ENCODE results near the gene STX8.

STX8 gene

GRCh38 chr17:9272501-9273200, 303.0 kb downstream of the STX8 start:
- H2BK120ac ChIP-seq (ENCODE audit: low read depth, low read length): no peak overlapping the region
- no peak overlapping the region for H4K8ac ChIP-seq (ENCODE audit: low read length)
- peaks cover 3% of the 10 kb centered on the region for H3K79me1 ChIP-seq (replicated peaks; ENCODE audit: low read length, poor library complexity, severe bottlenecking)
- H3K23ac ChIP-seq (ENCODE audit: low read length in 2 of 2): no peak overlapping the region
- H3K9ac ChIP-seq (ENCODE audit: low read length): peak overlapping the region; percentile 44
- WGBS: 98% methylated on average over 13 of the region's 22 CpGs
- no peak overlapping the region for H3K14ac ChIP-seq (ENCODE audit: low read length in 2 of 2)
- no peak overlapping the region for H3K4me2 ChIP-seq (ENCODE audit: low read length, poor library complexity, severe bottlenecking)
- peaks cover 0 to 5% of the 10 kb centered on the region in 2 experiments for H3K36me3 ChIP-seq (ENCODE audit: control insufficient read depth in 1 of 2, insufficient read depth in 2 of 2, low read depth in 1 of 2, low read length in 2 of 2)
- no peak overlapping the region for H2BK15ac ChIP-seq (ENCODE audit: low read depth, poor library complexity, severe bottlenecking)
- H3K4ac ChIP-seq (ENCODE audit: low read depth in 1 of 2, low read length in 2 of 2): no peak overlapping the region
- peak overlapping the region in 1 of 2 experiments; percentile 46 for H3K4me3 ChIP-seq (ENCODE audit: insufficient read depth in 1 of 2, low read depth in 1 of 2, low read length in 2 of 2)
- H2BK5ac ChIP-seq (ENCODE audit: low read depth, low read length, poor library complexity, severe bottlenecking): no peak overlapping the region
- H2AFZ ChIP-seq (ENCODE audit: low read depth, low read length): no peak overlapping the region
- H2AK5ac ChIP-seq (ENCODE audit: low read length, severe bottlenecking): no peak overlapping the region
- no peak for DNase-seq
- no peaks in the 10 kb centered on the region for H3K27me3 ChIP-seq (ENCODE audit: control insufficient read depth in 1 of 2, insufficient read depth in 1 of 2, low read length in 2 of 2)
- no peak overlapping the region for H3K27ac ChIP-seq (ENCODE audit: low read length, poor library complexity, severe bottlenecking)
- H3K4me1 ChIP-seq (ENCODE audit: control insufficient read depth, insufficient read depth, low read depth, low read length): no peaks in the 10 kb centered on the region
- no peak overlapping the region for H2BK12ac ChIP-seq (ENCODE audit: low read length in 2 of 2)
- H3K9me3 ChIP-seq (ENCODE audit: control insufficient read depth, low read length): no peaks in the 10 kb centered on the region
- no peak overlapping the region for H3K18ac ChIP-seq (ENCODE audit: low read depth in 1 of 2, low read length in 2 of 2)
- no peak overlapping the region for H4K91ac ChIP-seq (ENCODE audit: low read length)

DNA sequence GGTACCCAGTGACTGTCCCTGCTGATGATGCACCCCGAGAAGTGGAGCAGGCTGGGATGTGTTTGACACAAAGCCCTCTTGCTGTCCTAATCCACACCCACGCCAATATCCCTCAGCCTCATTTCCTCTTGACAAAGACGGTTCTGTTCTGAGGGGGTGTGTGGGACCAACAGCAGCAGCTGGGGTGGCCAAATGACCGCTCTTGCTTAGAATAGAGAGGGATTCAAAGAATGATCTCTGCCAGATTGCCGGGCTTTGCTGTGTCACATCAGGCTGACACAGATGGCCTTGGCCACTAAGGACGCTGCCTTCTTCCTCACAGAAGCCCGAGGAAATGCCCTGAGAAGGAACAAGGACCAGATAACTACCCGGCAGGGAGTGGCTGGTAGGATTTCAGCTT, 303.6 kb downstream of the STX8 start:
- no peak overlapping the region for H3K4ac ChIP-seq (ENCODE audit: low read depth in 1 of 2, low read length in 2 of 2)
- H3K14ac ChIP-seq (ENCODE audit: low read length in 2 of 2): no peak overlapping the region
- H4K91ac ChIP-seq (ENCODE audit: low read length): no peak overlapping the region
- H3K23ac ChIP-seq (ENCODE audit: low read length in 2 of 2): no peak overlapping the region
- H3K4me1 ChIP-seq (ENCODE audit: control insufficient read depth, insufficient read depth, low read depth, low read length): no peaks in the 10 kb centered on the region
- 87% methylated on average over 7 of the region's 8 CpGs for WGBS
- H3K9me3 ChIP-seq (ENCODE audit: control insufficient read depth, low read length): no peaks in the 10 kb centered on the region
- H2BK120ac ChIP-seq (ENCODE audit: low read depth, low read length): no peak overlapping the region
- no peak overlapping the region for H3K4me3 ChIP-seq (ENCODE audit: insufficient read depth in 1 of 2, low read depth in 1 of 2, low read length in 2 of 2)
- no peak overlapping the region for H2AFZ ChIP-seq (ENCODE audit: low read depth, low read length)
- no peak overlapping the region for H3K18ac ChIP-seq (ENCODE audit: low read depth in 1 of 2, low read length in 2 of 2)
- no peak overlapping the region for H4K8ac ChIP-seq (ENCODE audit: low read length)
- H2BK12ac ChIP-seq (ENCODE audit: low read length in 2 of 2): no peak overlapping the region
- no peaks in the 10 kb centered on the region for H3K27me3 ChIP-seq (ENCODE audit: control insufficient read depth in 1 of 2, insufficient read depth in 1 of 2, low read length in 2 of 2)
- no peak for DNase-seq
- H3K27ac ChIP-seq (ENCODE audit: low read length, poor library complexity, severe bottlenecking): no peak overlapping the region
- H3K79me1 ChIP-seq (replicated peaks; ENCODE audit: low read length, poor library complexity, severe bottlenecking): peaks cover 3% of the 10 kb centered on the region
- H2BK15ac ChIP-seq (ENCODE audit: low read depth, poor library complexity, severe bottlenecking): no peak overlapping the region
- H2BK5ac ChIP-seq (ENCODE audit: low read depth, low read length, poor library complexity, severe bottlenecking): no peak overlapping the region
- peaks cover 0 to 5% of the 10 kb centered on the region in 2 experiments for H3K36me3 ChIP-seq (ENCODE audit: control insufficient read depth in 1 of 2, insufficient read depth in 2 of 2, low read depth in 1 of 2, low read length in 2 of 2)
- no peak overlapping the region for H3K4me2 ChIP-seq (ENCODE audit: low read length, poor library complexity, severe bottlenecking)
- no peak overlapping the region for H2AK5ac ChIP-seq (ENCODE audit: low read length, severe bottlenecking)
- no peak overlapping the region for H3K9ac ChIP-seq (ENCODE audit: low read length)

DNA sequence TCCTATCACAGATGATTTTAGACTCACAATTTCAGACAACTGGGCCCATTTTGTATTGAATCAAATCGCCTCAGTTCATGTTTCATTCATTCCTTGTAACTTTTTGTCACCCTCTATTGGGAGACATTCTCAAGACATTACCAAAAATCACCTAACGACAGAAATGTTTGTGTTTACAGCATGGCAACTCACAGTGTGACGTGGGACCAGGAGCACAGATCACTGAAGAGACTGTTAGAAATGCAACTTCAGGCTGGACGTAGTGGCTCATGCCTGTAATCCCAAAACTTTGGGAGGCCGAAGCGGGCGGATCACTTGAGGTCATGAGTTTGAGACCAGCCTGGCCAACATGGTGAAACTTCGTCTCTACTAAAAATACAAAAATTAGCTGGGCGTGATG, 304.7 kb downstream of the STX8 start:
- H2AK5ac ChIP-seq (ENCODE audit: low read length, severe bottlenecking): no peak overlapping the region
- H3K9ac ChIP-seq (ENCODE audit: low read length): no peak overlapping the region
- no peak overlapping the region for H2BK120ac ChIP-seq (ENCODE audit: low read depth, low read length)
- no peak overlapping the region for H3K14ac ChIP-seq (ENCODE audit: low read length in 2 of 2)
- H2BK5ac ChIP-seq (ENCODE audit: low read depth, low read length, poor library complexity, severe bottlenecking): no peak overlapping the region
- no peak overlapping the region for H2BK15ac ChIP-seq (ENCODE audit: low read depth, poor library complexity, severe bottlenecking)
- WGBS: 97% methylated on average over 9 of the region's 9 CpGs
- no peak overlapping the region for H3K23ac ChIP-seq (ENCODE audit: low read length in 2 of 2)
- no peak overlapping the region for H2AFZ ChIP-seq (ENCODE audit: low read depth, low read length)
- no peak overlapping the region for H3K27ac ChIP-seq (ENCODE audit: low read length, poor library complexity, severe bottlenecking)
- no peak overlapping the region for H4K8ac ChIP-seq (ENCODE audit: low read length)
- peaks cover 6% of the 10 kb centered on the region for H3K4me1 ChIP-seq (ENCODE audit: control insufficient read depth, insufficient read depth, low read depth, low read length)
- no peak overlapping the region for H3K4me3 ChIP-seq (ENCODE audit: insufficient read depth in 1 of 2, low read depth in 1 of 2, low read length in 2 of 2)
- peaks cover 0 to 5% of the 10 kb centered on the region in 2 experiments for H3K36me3 ChIP-seq (ENCODE audit: control insufficient read depth in 1 of 2, insufficient read depth in 2 of 2, low read depth in 1 of 2, low read length in 2 of 2)
- H2BK12ac ChIP-seq (ENCODE audit: low read length in 2 of 2): no peak overlapping the region
- no peak overlapping the region for H3K4ac ChIP-seq (ENCODE audit: low read depth in 1 of 2, low read length in 2 of 2)
- H3K4me2 ChIP-seq (ENCODE audit: low read length, poor library complexity, severe bottlenecking): no peak overlapping the region
- H3K27me3 ChIP-seq (ENCODE audit: control insufficient read depth in 1 of 2, insufficient read depth in 1 of 2, low read length in 2 of 2): no peaks in the 10 kb centered on the region
- no peak for DNase-seq
- peaks cover 3% of the 10 kb centered on the region for H3K79me1 ChIP-seq (replicated peaks; ENCODE audit: low read length, poor library complexity, severe bottlenecking)
- H4K91ac ChIP-seq (ENCODE audit: low read length): no peak overlapping the region
- H3K9me3 ChIP-seq (ENCODE audit: control insufficient read depth, low read length): no peaks in the 10 kb centered on the region
- no peak overlapping the region for H3K18ac ChIP-seq (ENCODE audit: low read depth in 1 of 2, low read length in 2 of 2)

DNA sequence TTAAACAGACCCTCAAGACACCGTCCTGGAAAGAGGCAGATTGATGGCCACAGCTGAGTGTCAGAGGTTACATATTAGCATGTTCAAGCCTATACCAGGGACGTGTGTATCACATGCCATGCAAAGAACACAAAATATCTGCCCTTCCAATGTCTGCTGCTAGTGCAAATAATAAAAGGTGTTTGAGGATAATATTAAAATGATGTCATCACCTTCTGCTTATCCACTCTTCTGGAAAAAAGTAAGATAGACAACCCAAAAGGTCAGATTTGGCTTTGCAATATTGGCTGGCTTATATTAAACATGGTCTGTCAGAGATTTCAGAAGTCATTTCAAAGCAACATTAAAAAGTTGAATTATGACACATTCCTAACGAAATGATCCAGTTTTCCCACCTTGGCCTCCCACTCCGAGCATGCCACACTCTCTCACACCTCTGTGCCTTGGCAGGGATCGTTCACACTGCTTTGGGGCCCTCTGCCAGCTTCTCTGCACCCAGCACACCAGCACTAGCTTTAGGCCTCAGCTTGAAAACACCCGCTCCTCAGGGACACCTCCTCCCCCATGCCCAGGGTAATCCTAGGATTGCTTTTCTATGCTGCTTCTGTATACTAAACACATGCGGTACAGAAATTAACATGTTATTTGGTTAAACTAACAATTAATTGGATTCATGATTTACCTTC, 306.1 kb downstream of the STX8 start:
- WGBS: 88% methylated on average over 4 of the region's 7 CpGs
- Histone ChIP-seq H2BK12ac (ENCODE audit: low read length in 2 of 2) (no peak overlapping the region), H3K79me1 (replicated peaks; ENCODE audit: low read length, poor library complexity, severe bottlenecking) (peaks cover 4% of the 10 kb centered on the region)

More for the DNA sequence above, 306.1 kb downstream of the STX8 start:
- no peak overlapping the region for H4K8ac ChIP-seq (ENCODE audit: low read length)
- no peak for DNase-seq
- H2BK120ac ChIP-seq (ENCODE audit: low read depth, low read length): no peak overlapping the region
- H3K9ac ChIP-seq (ENCODE audit: low read length): no peak overlapping the region
- H2BK15ac ChIP-seq (ENCODE audit: low read depth, poor library complexity, severe bottlenecking): no peak overlapping the region
- H3K23ac ChIP-seq (ENCODE audit: low read length in 2 of 2): no peak overlapping the region
- no peak overlapping the region for H3K27ac ChIP-seq (ENCODE audit: low read length, poor library complexity, severe bottlenecking)
- H3K18ac ChIP-seq (ENCODE audit: low read depth in 1 of 2, low read length in 2 of 2): no peak overlapping the region
- H3K4me1 ChIP-seq (ENCODE audit: control insufficient read depth, insufficient read depth, low read depth, low read length): peaks cover 13% of the 10 kb centered on the region
- H2AFZ ChIP-seq (ENCODE audit: low read depth, low read length): no peak overlapping the region
- H2BK5ac ChIP-seq (ENCODE audit: low read depth, low read length, poor library complexity, severe bottlenecking): no peak overlapping the region
- H3K36me3 ChIP-seq (ENCODE audit: control insufficient read depth in 1 of 2, insufficient read depth in 2 of 2, low read depth in 1 of 2, low read length in 2 of 2): peaks cover 0 to 5% of the 10 kb centered on the region in 2 experiments
- H3K14ac ChIP-seq (ENCODE audit: low read length in 2 of 2): no peak overlapping the region
- no peak overlapping the region for H2AK5ac ChIP-seq (ENCODE audit: low read length, severe bottlenecking)
- no peak overlapping the region for H3K4me2 ChIP-seq (ENCODE audit: low read length, poor library complexity, severe bottlenecking)
- no peaks in the 10 kb centered on the region for H3K9me3 ChIP-seq (ENCODE audit: control insufficient read depth, low read length)
- no peak overlapping the region for H4K91ac ChIP-seq (ENCODE audit: low read length)
- H3K4me3 ChIP-seq (ENCODE audit: insufficient read depth in 1 of 2, low read depth in 1 of 2, low read length in 2 of 2): no peak overlapping the region
- H3K4ac ChIP-seq (ENCODE audit: low read depth in 1 of 2, low read length in 2 of 2): no peak overlapping the region
- H3K27me3 ChIP-seq (ENCODE audit: control insufficient read depth in 1 of 2, insufficient read depth in 1 of 2, low read length in 2 of 2): no peaks in the 10 kb centered on the region

Data from mesenchymal stem cell (in vitro differentiated cells and primary cell).